NCI-H2171 (cell line): ENCODE measurements around the gene NAXE.
"Not testable (repeated sequence)": the region's sequence is repeated elsewhere in the genome, so short reads cannot be mapped to it uniquely, and the experiment has no call there.

Experiments used
- DNase-seq: peaks from one replicate; lab custom pipeline; 2025; lab: John Stamatoyannopoulos, UW

NAXE gene

GRCh38 chr1:156571261-156571852, 20.2 kb upstream of the NAXE start:
- no peak for DNase-seq

- peak; percentile 81 for DNase-seq
Observed at GRCh38 chr1:156571919-156572662, 19.5 kb upstream of the NAXE start, which contains the start of gene IQGAP3. Gene IQGAP3, minus strand, starts transcription at chr1:156572565. Its CDS starts 36 bp downstream, at chr1:156572529.

GRCh38 chr1:156572663-156573018, 18.9 kb upstream of the NAXE start:
- no peak for DNase-seq

- DNase-seq, result no peak
Observed at GRCh38 chr1:156574039-156574633, 17.4 kb upstream of the NAXE start.

GRCh38 chr1:156577550-156577949, 14.0 kb upstream of the NAXE start:
- DNase-seq, result no peak

GRCh38 chr1:156578055-156578454, 13.5 kb upstream of the NAXE start:
- DNase-seq, result no peak

DNA sequence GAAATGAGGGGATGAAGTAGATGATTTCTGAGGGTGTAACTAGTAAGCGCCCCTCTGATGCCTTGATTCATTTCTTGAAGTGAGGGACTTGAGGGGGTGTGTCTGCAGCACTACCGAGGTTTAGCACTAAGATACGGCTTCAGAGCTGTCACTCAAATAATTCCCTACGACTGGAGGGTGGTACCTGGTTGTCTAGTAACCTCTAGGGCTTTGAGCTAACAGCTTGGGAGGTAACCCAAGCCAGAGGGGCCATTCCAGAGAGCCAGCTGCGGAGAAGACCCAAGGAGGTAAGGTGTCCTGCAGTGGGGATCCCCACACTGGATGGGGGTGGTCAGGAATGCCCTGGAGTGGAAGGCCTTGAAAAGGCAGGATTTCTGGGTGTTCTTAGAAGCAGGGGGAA, 12.1 kb upstream of the NAXE start, which contains the start of gene TTC24:
TSS of gene TTC24 (plus strand) at position 252 of the 400 bp plus-strand sequence. CDS start 1,642 bp downstream, outside the sequence.
- peak; percentile 91 for DNase-seq

DNA sequence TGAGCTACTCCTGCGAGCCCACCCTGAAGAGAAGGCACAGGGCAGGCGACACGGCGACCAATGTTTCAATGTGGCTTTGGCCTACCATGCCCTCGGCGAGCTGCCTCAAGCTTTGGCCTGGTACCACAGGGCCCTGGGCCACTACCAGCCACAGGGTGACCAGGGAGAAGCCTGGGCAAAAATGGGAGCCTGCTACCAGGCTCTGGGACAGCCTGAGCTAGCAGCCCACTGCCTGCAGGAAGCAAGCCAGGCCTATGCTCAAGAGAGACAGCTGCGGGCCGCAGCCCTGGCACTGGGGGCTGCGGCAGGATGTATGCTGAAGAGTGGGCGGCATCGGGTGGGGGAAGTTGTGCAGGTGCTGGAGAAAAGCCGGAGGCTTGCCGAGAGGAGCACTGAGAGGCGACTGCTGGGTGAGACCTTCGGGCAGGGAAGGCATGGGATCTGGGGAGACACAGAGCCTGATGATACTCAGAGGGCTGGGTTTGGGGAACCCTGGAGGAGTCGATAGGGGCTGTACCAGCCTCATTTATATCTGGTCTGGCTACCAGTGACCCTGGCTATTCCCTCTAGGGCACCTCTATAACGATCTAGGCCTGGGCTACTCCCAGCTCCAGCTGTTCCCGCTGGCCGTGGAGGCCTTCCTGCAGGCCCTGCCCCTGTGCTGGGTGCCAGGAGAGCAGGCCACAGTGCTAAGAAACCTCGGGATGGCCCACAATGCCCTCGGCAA, 9.8 kb upstream of the NAXE start:
- no peak for DNase-seq

- DNase-seq, result no peak
Observed at GRCh38 chr1:156582388-156583017, 9.1 kb upstream of the NAXE start.

DNA sequence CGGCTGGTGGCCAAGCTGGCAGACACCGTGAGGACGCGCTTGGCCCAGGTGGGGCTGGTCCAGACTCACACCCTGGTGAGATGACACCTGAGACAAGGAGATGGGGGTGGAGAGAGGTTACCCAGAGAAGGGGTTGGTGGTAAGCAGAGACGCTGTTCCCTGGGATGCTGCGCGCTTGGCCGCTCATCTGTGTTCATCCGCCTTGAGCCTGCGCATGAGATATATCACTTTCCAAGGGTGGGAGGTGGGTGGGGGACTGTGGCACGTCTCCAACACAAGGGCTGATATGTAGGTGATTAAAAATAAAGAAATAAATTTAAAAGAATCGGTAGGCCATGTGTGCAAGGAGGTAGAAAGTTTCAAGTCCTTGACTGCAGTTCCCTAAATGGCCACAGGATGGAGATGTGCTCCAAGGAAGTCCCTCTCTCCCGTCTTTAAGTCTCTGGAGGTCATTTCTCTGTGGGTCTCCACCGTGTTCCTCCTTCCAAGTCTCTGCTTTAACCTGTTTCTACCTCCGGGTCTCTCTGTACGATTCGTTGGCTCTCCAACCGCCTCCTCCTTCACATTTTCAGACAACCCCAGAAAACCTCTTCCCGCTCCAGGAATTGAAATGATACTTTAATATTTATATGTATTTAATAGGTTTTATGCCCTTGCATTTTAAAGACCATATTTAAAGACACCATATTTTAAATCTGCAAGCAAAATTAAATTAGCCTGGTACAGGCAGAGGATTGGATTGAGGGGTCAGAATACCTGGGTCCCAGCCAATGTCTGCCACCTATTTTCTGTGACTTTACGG, 7.6 kb upstream of the NAXE start:
- peak; percentile 83 for DNase-seq

GRCh38 chr1:156584813-156585212, 6.8 kb upstream of the NAXE start:
- DNase-seq, result no peak

- DNase-seq, result no peak
Observed at GRCh38 chr1:156586323-156586722, 5.3 kb upstream of the NAXE start.

GRCh38 chr1:156586892-156587477, 4.6 kb upstream of the NAXE start:
- DNase-seq, result no peak

GRCh38 chr1:156587927-156588326, 3.6 kb upstream of the NAXE start:
- not testable (repeated sequence) for DNase-seq

DNA sequence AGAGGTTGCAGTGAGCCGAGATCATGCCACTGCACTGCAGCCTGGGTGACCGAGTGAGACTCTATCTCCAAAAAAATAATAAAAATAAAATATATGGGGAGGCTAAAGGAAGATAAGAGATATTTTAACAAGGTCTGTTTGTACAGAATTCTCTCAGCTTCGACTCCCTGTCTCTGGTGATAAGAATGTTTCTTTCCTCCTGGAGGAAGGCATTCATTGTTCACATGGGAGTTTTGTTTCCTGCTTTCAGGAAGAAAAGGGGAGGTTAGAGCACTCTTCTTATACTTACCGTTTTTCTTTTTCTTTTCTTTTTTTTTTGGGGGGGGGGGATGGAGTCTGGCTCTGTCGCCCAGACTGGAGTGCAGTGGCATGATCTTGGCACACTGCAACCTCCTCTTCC, 2.0 kb upstream of the NAXE start:
- no peak for DNase-seq

GRCh38 chr1:156590326-156591180, 1.0 kb upstream of the NAXE start:
- no peak for DNase-seq

- no peak for DNase-seq
Observed at GRCh38 chr1:156591181-156591431, 470 bp upstream of the NAXE start.

GRCh38 chr1:156592158-156592909, 758 bp downstream of the NAXE start:
- no peak for DNase-seq

DNA sequence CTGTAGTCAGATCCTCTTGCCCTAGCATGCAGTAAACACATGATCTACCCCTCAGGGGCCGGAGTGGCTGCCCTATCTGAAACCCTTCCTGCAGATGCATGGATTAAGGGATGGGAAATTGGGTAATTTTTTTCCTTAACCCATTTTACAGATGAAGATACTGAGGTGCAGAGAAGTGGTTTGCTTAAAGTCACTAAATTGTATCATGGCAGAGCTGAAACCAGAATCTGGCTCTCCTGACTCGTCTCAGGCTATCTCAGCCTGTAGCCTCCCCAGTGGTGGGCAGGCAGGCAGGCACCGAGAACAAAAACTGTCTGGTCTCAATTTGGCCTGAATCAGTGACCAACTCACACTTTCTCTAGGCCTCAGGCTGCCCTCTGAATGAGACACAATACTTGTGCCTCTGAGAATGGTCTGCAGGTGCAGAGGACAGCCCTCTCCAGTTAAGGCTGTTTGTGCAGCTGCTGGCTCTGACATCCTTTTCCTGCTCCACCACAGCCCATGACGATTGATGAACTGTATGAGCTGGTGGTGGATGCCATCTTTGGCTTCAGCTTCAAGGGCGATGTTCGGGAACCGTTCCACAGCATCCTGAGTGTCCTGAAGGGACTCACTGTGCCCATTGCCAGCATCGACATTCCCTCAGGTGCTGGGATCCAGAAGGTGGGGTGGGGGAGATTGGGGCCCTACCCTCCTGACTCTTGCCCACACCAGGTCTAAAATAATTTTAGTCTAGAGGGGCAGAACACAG, 1.5 kb downstream of the NAXE start:
- no peak for DNase-seq
